Endothelial cell of coronary artery (primary cell): ENCODE data around the gene DARS1. TPM values are rescaled to one million over a fixed set of nuclear protein-coding genes. Genes with fewer than 3 reads are reported as not detected.

Source experiments
- total RNA-seq: library from RNA; depleted of rRNA; stranded (reverse); fragments of >200 nt; gene quantifications from 2 replicates; pipeline ENCODE4 v1.2.3, GENCODE V29; 2014

Gene DARS1
- 59.0 and 107 TPM in 2 replicates for total RNA-seq

DNA sequence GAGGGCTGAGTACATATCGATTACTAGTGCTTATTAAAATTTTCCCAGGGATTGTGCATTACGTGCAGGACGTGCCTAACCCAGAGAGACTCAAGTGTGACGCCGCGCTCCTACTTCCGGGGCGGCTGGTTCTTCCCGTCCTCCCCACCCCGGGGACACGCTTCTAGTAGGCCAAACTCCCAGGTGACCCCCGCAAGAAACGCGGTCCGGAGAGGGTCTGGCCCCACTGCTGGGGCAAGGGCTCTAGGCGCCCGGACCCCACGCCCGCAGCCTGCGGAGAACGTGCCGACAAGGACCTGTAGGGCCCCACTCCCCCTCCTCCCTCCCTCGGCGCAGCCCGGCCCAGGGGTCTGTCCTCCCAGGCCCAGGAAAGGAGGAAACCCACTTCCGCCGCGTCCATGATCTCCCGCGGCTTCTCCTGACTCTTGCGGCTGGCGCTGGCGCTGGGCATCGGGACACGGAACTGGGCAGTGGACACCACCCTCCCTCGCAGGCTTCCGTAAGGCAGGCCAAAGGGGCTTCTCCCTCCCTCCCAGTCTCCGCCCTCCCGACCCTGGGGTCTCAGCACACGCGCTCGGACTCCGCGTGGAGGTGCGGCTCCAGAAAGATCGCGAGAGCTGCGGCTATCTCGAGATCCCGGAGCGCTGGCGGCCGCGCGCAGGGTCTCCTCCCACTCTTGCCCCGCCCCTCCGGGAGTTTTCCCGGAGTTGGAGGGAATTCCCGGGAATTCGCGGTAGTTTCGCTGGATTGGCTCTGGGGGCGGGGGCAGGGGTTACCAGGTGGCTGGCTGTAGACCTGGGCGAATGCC is at the start of gene DARS1:
Gene DARS1, minus strand, starts transcription at position 609 of the 808 bp plus-strand sequence. Its CDS starts 158 bp downstream, at position 451.

DNA sequence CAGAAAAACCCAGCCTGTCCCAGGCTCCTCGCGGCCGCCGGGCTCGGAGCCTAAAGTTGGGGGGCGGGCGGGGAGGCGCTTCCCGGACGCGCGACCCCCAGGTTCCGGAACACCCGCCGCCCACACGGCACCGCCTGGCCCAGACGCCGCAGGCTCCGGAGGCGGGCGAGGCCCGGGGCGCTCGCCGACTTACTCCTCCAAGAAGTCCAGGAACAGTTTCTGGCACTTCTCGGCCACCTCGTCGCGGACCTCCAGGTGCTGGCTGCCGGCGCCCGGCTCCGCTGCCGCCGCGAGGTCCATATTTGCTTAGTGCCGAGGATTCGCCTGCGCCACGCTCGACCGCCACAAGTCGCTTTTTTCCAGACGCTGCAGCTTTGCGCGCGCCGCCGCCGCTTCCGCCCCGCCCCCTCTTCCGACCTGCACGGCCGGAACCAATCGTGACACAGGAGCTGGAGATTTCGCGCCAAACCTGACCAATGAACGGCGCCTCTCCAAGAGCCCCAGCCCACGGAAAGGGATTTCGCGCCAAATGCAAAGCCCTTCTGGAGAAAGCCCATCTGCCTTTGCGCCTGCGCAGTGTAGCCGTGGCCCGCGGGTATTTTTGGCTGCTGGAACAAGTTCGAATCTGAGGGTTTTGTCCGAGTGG is 109.2 kb downstream of the DARS1 start, which contains the start of gene MCM6:
Gene MCM6, minus strand, starts transcription at position 378 of the 646 bp plus-strand sequence. Its CDS starts 78 bp downstream, at position 300.

Other genes starting within 250 kb of the DARS1 start
- gene UBXN4, start 243.8 kb downstream of the DARS1 start, total RNA-seq, result 60.8 and 72.3 TPM in 2 replicates
- gene LCT, start 148.4 kb downstream of the DARS1 start, total RNA-seq, result not detected in 2 replicates
- gene MCM6, start 109.2 kb downstream of the DARS1 start, total RNA-seq, result 12.8 and 20.9 TPM in 2 replicates
- 76.6 and 235 TPM in 2 replicates for gene CXCR4, start 132.5 kb upstream of the DARS1 start, total RNA-seq